Head of caudate nucleus (tissue), 42 donors: ENCODE measurements around the gene TNNI2.
A peak's percentile ranks its signal among the peaks of the same experiment; 100 is the strongest.

Source experiments
- DNase-seq, 42 donors: peaks; one replicate each; pipeline versions ENCODE4 v3.0.0 to v3.0.0-alpha.2; 2020 to 2021; ENCODE audit warnings: mixed read lengths in 7 of 42
- intact Hi-C: fragments of 100-400 bp; cut with DNase I; formaldehyde crosslinking; loops from one replicate; pipeline ENCODE4 v1.15.0; 2022

The TNNI2 gene

GRCh38 chr11:1842149-1843097 is 3.6 kb downstream of the TNNI2 start:
- intact Hi-C loops = no loop called here
- DNase-seq = no peak

- intact Hi-C loops = no loop called here
Observed at GRCh38 chr11:1843098-1843473, 4.3 kb downstream of the TNNI2 start.

GRCh38 chr11:1843796-1844195 is 5.0 kb downstream of the TNNI2 start:
- intact Hi-C loops = no loop called here
- no peak for DNase-seq

More at GRCh38 chr11:1843098-1843473, 4.3 kb downstream of the TNNI2 start:
- no peak for DNase-seq

GRCh38 chr11:1844221-1845094 is 5.7 kb downstream of the TNNI2 start:
- no peak for DNase-seq
- intact Hi-C loops = no loop called here

- DNase-seq = no peak
- intact Hi-C loops = no loop called here
Observed at GRCh38 chr11:1845095-1845429, 6.3 kb downstream of the TNNI2 start.

GRCh38 chr11:1845561-1846452 is 7.0 kb downstream of the TNNI2 start:
- intact Hi-C loops = no loop called here
- DNase-seq = no peak

- intact Hi-C loops = no loop called here
- no peak for DNase-seq
Observed at GRCh38 chr11:1846453-1846932, 7.7 kb downstream of the TNNI2 start.

- intact Hi-C loops = no loop called here
- DNase-seq = no peak
Observed at GRCh38 chr11:1847006-1847735, 8.4 kb downstream of the TNNI2 start.

- no peak for DNase-seq
- intact Hi-C loops = no loop called here
Observed at GRCh38 chr11:1847926-1848639, 9.3 kb downstream of the TNNI2 start.

GRCh38 chr11:1848640-1849430 is 10.1 kb downstream of the TNNI2 start:
- intact Hi-C loops = no loop called here
- no peak for DNase-seq

GRCh38 chr11:1851468-1852180 is 12.8 kb downstream of the TNNI2 start:
- intact Hi-C loops = no loop called here
- no peak for DNase-seq

GRCh38 chr11:1852271-1852876 is 13.6 kb downstream of the TNNI2 start:
- no peak for DNase-seq
- intact Hi-C loops = no loop called here

GRCh38 chr11:1852877-1853276 is 14.1 kb downstream of the TNNI2 start, which contains the start of gene LSP1:
LSP1 (plus strand) TSS chr11:1853084; CDS start chr11:1853145, 61 bp downstream.
- intact Hi-C loops = no loop called here
- peak in 2 of 42 donors; percentile 17 to 30 for DNase-seq

GRCh38 chr11:1853376-1854131 is 14.8 kb downstream of the TNNI2 start:
- no peak for DNase-seq
- intact Hi-C loops = no loop called here
